ENCODE data around the gene CCR6.
A peak's percentile ranks its signal among the peaks of the same experiment; 100 is the strongest.

Gene CCR6

DNA sequence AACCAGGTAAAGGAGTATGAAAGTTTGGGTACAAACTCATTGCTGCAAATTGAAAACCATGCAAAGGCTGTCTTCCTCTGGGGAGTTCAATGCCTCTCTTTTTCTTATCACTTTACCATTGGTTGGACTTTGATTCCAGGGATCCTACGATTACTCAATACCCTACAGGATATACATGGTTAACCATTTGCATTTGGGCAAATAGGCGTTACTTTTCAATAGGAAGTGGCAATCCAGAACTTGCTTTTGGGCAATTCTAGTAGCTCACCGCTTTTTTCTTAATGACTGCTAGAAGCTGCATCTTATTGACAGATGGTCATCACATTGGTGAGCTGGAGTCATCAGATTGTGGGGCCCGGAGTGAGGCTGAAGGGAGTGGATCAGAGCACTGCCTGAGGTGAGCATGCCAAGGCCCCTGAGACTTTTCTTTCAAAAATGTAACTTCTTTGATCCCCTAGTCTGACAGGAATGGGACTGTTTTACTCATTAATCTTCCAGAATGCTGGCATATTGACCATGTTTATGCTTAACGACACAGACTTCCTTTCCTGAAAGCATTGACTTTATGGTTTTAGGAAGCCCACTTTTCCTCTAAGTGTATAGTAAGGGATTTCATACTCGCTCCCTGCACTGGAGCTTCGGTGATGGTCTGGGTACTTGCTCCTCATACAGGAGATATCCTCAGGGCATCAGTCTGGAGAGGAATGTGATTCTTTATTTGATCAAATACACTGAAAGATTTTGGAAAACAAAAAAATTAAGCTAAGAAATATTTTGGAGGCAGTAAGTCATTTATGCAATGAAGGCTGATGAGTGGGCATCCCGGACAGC lies at the start of gene CCR6:
Gene CCR6 (plus strand): TSS at position 270 of the 831 bp plus-strand sequence. CDS start 13,039 bp downstream, outside the sequence.
- no peak for TF ChIP-seq CTCF (IDR thresholded peaks at IDR 0.05)
- no peak within 1 kb of the TSS for H3K4me3 Mint-ChIP-seq
- peaks cover 31% of the 10 kb centered on the region for H3K4me1 Mint-ChIP-seq
- no peak for DNase-seq
- peaks cover 7% of the 10 kb centered on the region for H3K9me3 Mint-ChIP-seq
- peaks cover 8% of the 10 kb centered on the region for H3K36me3 Mint-ChIP-seq (ENCODE audit: low read depth)
- H3K27me3 Mint-ChIP-seq (ENCODE audit: low read depth, poor library complexity), result peaks cover 16% of the 10 kb centered on the region
- H3K27ac Mint-ChIP-seq, result no peak within 1 kb of the TSS

GRCh38 chr6:167073679-167074274 lies 49.1 kb upstream of the CCR6 start:
- H3K36me3 Mint-ChIP-seq (ENCODE audit: low read depth), result peaks cover 34% of the 10 kb centered on the region
- no peak overlapping the region for H3K27ac Mint-ChIP-seq
- H3K27me3 Mint-ChIP-seq (ENCODE audit: low read depth, poor library complexity), result peaks cover 8% of the 10 kb centered on the region
- H3K4me1 Mint-ChIP-seq, result peaks cover 25% of the 10 kb centered on the region
- no peak for DNase-seq
- no peak overlapping the region for H3K4me3 Mint-ChIP-seq
- TF ChIP-seq CTCF (IDR thresholded peaks at IDR 0.05), result no peak
- H3K9me3 Mint-ChIP-seq, result peaks cover 56% of the 10 kb centered on the region

- Mint-ChIP-seq H3K9me3 (peaks cover 29% of the 10 kb centered on the region), H3K4me3 (no peak overlapping the region), H3K27me3 (ENCODE audit: low read depth, poor library complexity) (peaks cover 6% of the 10 kb centered on the region), H3K36me3 (ENCODE audit: low read depth) (peaks cover 18% of the 10 kb centered on the region), H3K27ac (peak overlapping the region; percentile 86), H3K4me1 (peaks cover 26% of the 10 kb centered on the region)
- DNase-seq, result no peak
- no peak for TF ChIP-seq CTCF (IDR thresholded peaks at IDR 0.05)
Measured at GRCh38 chr6:167077241-167077932, 45.5 kb upstream of the CCR6 start.

GRCh38 chr6:167078745-167079144 lies 44.2 kb upstream of the CCR6 start:
- H3K36me3 Mint-ChIP-seq (ENCODE audit: low read depth), result peaks cover 4% of the 10 kb centered on the region
- no peak for DNase-seq
- no peak overlapping the region for H3K27ac Mint-ChIP-seq

GRCh38 chr6:167079853-167080297 lies 43.0 kb upstream of the CCR6 start:
- Mint-ChIP-seq H3K4me3 (no peak overlapping the region), H3K27ac (no peak overlapping the region), H3K36me3 (ENCODE audit: low read depth) (no peaks in the 10 kb centered on the region), H3K27me3 (ENCODE audit: low read depth, poor library complexity) (no peaks in the 10 kb centered on the region), H3K4me1 (peaks cover 26% of the 10 kb centered on the region), H3K9me3 (peaks cover 21% of the 10 kb centered on the region)
- no peak for DNase-seq
- no peak for TF ChIP-seq CTCF (IDR thresholded peaks at IDR 0.05)

More at GRCh38 chr6:167078745-167079144, 44.2 kb upstream of the CCR6 start:
- Mint-ChIP-seq H3K9me3 (peaks cover 25% of the 10 kb centered on the region), H3K27me3 (ENCODE audit: low read depth, poor library complexity) (peaks cover 1% of the 10 kb centered on the region), H3K4me3 (no peak overlapping the region), H3K4me1 (peaks cover 26% of the 10 kb centered on the region)
- no peak for TF ChIP-seq CTCF (IDR thresholded peaks at IDR 0.05)

Data from nephron progenitor cell (in vitro differentiated cells).